ENCODE measurements around the gene PTPRN2. TPM values are rescaled to one million over a fixed set of nuclear protein-coding genes. Genes with fewer than 3 reads are reported as not detected.

Gene PTPRN2
- total and polyA plus RNA-seq, 2 of the 13 experiments (the other 11 are each of a cell fraction or from before 2014, with no cell fraction given) = 2.5 to 24.2 TPM

- TF ChIP-seq SIX4 (CRISPR knock-in tag; IDR thresholded peaks at IDR 0.05) = no peak
- no peak; the same call in 1 of the 2 replicates for TF ChIP-seq EHMT2 (IDR thresholded peaks at IDR 0.05; ENCODE audit: borderline replicate concordance, low read depth, low read length)
- no peak for TF ChIP-seq ZSCAN22 (CRISPR knock-in tag; IDR thresholded peaks at IDR 0.05)
- TF ChIP-seq ZNF83 (CRISPR knock-in tag; IDR thresholded peaks at IDR 0.05; ENCODE audit: borderline replicate concordance) = peak; percentile 51; the same call in 1 of the 2 replicates
- TF ChIP-seq ZFP41 (CRISPR knock-in tag; IDR thresholded peaks at IDR 0.05; ENCODE audit: borderline replicate concordance) = no peak
- no peak for TF ChIP-seq XBP1 (CRISPR knock-in tag; IDR thresholded peaks at IDR 0.05)
- no peak for TF ChIP-seq ZNF253 (CRISPR knock-in tag; IDR thresholded peaks at IDR 0.05; ENCODE audit: borderline replicate concordance)
- peak; percentile 90 for TF ChIP-seq ASH2L (IDR thresholded peaks at IDR 0.05; ENCODE audit: insufficient read length, low read depth, low read length)
- no peak for TF ChIP-seq AKNA (CRISPR knock-in tag; IDR thresholded peaks at IDR 0.05; ENCODE audit: borderline replicate concordance)
- 0 out of 2 replicates have a peak, but pooled peaks have one; percentile 39 for TF ChIP-seq ZNF580 (CRISPR knock-in tag; IDR thresholded peaks at IDR 0.05; ENCODE audit: borderline replicate concordance, low read depth)
- TF ChIP-seq NR1H2 (CRISPR knock-in tag; IDR thresholded peaks at IDR 0.05; ENCODE audit: borderline replicate concordance, low read depth) = no peak
- peak; percentile 52 for TF ChIP-seq IKZF4 (CRISPR knock-in tag; IDR thresholded peaks at IDR 0.05; ENCODE audit: borderline replicate concordance, low read depth, not compliant biosample characterization)
- TF ChIP-seq HNF4A (CRISPR knock-in tag; IDR thresholded peaks at IDR 0.05) = peak; percentile 93
- TF ChIP-seq RBFOX2 (IDR thresholded peaks at IDR 0.05; ENCODE audit: low read depth, low read length) = no peak; the same call in 1 of the 2 replicates
- TF ChIP-seq TGIF2 (CRISPR knock-in tag; IDR thresholded peaks at IDR 0.05) = 0 out of 2 replicates have a peak, but pooled peaks have one; percentile 56
- peak; percentile 87 for TF ChIP-seq ZBTB43 (CRISPR knock-in tag; conservative IDR thresholded peaks at IDR 0.05)
- TF ChIP-seq MLXIP (CRISPR knock-in tag; IDR thresholded peaks at IDR 0.05; ENCODE audit: borderline replicate concordance) = peak; percentile 2; the same call in 1 of the 2 replicates
- peak in 1 of 2 experiments; percentile 55; a peak in 2 of 4 replicates for TF ChIP-seq POLR2A (IDR thresholded peaks at IDR 0.05; ENCODE audit: insufficient read depth in 1 of 2, low read depth in 2 of 2, low read length in 2 of 2)
Observed at GRCh38 chr7:158263964-158264748, 323.5 kb downstream of the PTPRN2 start (continued).
